DND-41 (cell line): ENCODE data around the gene ZDHHC20.

ENCODE experiments used
- ATAC-seq: fragments of 200-7000 bp; cut with Tn5 transposase; 3 replicates; pipeline ENCODE4 v1.9.1; 2021; ENCODE audit warnings: low read depth; ENCODE audit not compliant: insufficient read depth
- DNase-seq: peaks from one replicate; pipeline ENCODE4 v3.0.0-alpha.2; 2020
- H2AFZ ChIP-seq: 2 replicates; pipeline ENCODE4 v1.6.0; 2012; ENCODE audit warnings: low read depth, low read length
- H3K27ac ChIP-seq: 2 replicates; pipeline ENCODE4 v1.5.1; 2012; ENCODE audit warnings: low read length, inconsistent platforms
- H3K27me3 ChIP-seq: fragments of 200-600 bp; sonication (generic); 2 replicates; pipeline ENCODE4 v1.6.0; 2012; ENCODE audit warnings: low read length, mild to moderate bottlenecking, inconsistent platforms; ENCODE audit not compliant: insufficient read depth, poor library complexity
- H3K36me3 ChIP-seq: 2 replicates; pipeline ENCODE4 v1.5.1; 2012; ENCODE audit warnings: low read length, inconsistent platforms; ENCODE audit not compliant: insufficient read depth
- H3K4me1 ChIP-seq: 2 replicates; pipeline ENCODE4 v1.5.1; 2012; ENCODE audit warnings: mild to moderate bottlenecking, low read length; ENCODE audit not compliant: insufficient read depth
- H3K4me2 ChIP-seq: 2 replicates; pipeline ENCODE4 v1.6.0; 2012; ENCODE audit warnings: mild to moderate bottlenecking, moderate library complexity, low read length, inconsistent platforms; ENCODE audit not compliant: insufficient read depth
- H3K4me3 ChIP-seq, 2 experiments: fragments of 200-600 bp in 1 of 2; shearing (Covaris generic) in 1 of 2; 2 replicates each; pipeline ENCODE4 v1.5.1; 2012 to 2016; ENCODE audit warnings: inconsistent platforms in 2 of 2, low read length in 2 of 2, mild to moderate bottlenecking in 2 of 2, low read depth in 1 of 2, moderate library complexity in 1 of 2
- H3K79me2 ChIP-seq: 2 replicates; pipeline ENCODE4 v1.6.0; 2012; ENCODE audit warnings: low read length, inconsistent platforms; ENCODE audit not compliant: insufficient read depth
- H3K9ac ChIP-seq: 2 replicates; pipeline ENCODE4 v1.6.0; 2012; ENCODE audit warnings: low read depth, mild to moderate bottlenecking, inconsistent platforms, low read length, moderate library complexity
- H3K9me3 ChIP-seq: 2 replicates; pipeline ENCODE4 v1.5.1; 2012; ENCODE audit warnings: low read length, moderate library complexity, mild to moderate bottlenecking, inconsistent platforms; ENCODE audit not compliant: insufficient read depth, severe bottlenecking
- H4K20me1 ChIP-seq: 2 replicates; pipeline ENCODE4 v1.6.0; 2012; ENCODE audit warnings: low read length; ENCODE audit not compliant: insufficient read depth
- EZH2 ChIP-seq: IDR thresholded peaks from 3 replicates; pipeline ENCODE4 v1.6.1; 2012; ENCODE audit warnings: borderline replicate concordance, low read depth, mild to moderate bottlenecking, moderate library complexity, low read length, inconsistent platforms; ENCODE audit not compliant: severe bottlenecking
- TF ChIP-seq, protein P1 (sequence below): IDR thresholded peaks from 2 replicates; pipeline ENCODE4 v1.5.1; 2012; ENCODE audit warnings: borderline replicate concordance, low read length, moderate library complexity, mild to moderate bottlenecking; ENCODE audit not compliant: poor library complexity, severe bottlenecking; ENCODE audit errors: extremely low read depth

Gene ZDHHC20, protein sequence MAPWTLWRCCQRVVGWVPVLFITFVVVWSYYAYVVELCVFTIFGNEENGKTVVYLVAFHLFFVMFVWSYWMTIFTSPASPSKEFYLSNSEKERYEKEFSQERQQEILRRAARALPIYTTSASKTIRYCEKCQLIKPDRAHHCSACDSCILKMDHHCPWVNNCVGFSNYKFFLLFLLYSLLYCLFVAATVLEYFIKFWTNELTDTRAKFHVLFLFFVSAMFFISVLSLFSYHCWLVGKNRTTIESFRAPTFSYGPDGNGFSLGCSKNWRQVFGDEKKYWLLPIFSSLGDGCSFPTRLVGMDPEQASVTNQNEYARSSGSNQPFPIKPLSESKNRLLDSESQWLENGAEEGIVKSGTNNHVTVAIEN

DNA sequence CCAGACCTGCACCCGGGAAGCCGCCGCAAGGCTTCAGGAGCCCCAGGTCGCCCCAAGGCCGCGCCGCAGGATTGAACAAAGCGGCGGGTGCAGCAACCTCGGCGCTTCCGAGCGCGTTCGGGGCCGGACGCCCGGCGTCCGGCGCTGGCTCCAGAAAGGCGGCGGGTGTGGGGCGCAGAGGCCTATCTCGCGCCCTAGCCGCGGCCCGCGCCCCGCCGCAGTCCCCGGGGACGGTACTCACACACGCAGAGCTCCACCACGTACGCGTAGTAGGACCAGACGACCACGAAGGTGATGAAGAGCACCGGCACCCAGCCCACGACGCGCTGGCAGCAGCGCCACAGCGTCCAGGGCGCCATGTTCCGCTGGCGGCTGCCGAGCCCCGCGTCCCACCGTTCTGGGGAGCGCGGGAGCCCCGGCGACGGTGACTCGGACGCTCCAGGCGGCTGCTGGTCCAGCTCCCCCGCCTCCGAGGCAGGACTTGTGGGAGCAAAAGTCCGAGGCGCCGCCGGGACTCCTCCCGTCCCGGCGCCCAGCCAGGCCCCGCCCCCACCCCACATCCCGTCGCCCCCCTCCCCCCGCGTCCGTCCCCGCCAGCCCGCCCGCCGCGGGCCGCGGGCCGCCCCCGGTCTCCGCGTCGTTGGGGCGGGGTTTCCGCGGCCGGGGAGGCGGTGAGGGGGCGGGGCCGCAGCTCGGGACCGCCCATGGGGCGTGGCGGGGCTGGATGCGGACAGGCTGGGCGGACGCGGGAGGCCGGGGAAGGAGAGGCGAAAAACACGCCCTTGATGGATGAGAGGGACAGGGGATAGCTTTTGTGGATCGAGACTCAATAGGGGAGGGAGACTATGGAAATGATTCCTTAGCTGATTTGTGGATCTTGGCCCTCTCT is at the start of gene ZDHHC20:
Gene ZDHHC20 (minus strand): TSS at position 491 of the 889 bp plus-strand sequence. CDS start 132 bp downstream, at position 359.
- H3K9ac ChIP-seq, result peak within 1 kb of the TSS; percentile 99
- no peaks in the 10 kb centered on the region for H3K9me3 ChIP-seq
- peak within 1 kb of the TSS; percentile 85 for H3K4me2 ChIP-seq
- no peaks in the 10 kb centered on the region for H3K27me3 ChIP-seq
- ATAC-seq (peak; percentile 80), DNase-seq (peak; percentile 90)
- no peak for TF ChIP-seq EZH2
- TF ChIP-seq, protein P1, sequence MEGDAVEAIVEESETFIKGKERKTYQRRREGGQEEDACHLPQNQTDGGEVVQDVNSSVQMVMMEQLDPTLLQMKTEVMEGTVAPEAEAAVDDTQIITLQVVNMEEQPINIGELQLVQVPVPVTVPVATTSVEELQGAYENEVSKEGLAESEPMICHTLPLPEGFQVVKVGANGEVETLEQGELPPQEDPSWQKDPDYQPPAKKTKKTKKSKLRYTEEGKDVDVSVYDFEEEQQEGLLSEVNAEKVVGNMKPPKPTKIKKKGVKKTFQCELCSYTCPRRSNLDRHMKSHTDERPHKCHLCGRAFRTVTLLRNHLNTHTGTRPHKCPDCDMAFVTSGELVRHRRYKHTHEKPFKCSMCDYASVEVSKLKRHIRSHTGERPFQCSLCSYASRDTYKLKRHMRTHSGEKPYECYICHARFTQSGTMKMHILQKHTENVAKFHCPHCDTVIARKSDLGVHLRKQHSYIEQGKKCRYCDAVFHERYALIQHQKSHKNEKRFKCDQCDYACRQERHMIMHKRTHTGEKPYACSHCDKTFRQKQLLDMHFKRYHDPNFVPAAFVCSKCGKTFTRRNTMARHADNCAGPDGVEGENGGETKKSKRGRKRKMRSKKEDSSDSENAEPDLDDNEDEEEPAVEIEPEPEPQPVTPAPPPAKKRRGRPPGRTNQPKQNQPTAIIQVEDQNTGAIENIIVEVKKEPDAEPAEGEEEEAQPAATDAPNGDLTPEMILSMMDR, result no peak
- peak within 1 kb of the TSS; percentile 97 to 98 for H3K4me3 ChIP-seq
- peaks cover 13% of the 10 kb centered on the region; the same call in 1 of the 2 replicates for H4K20me1 ChIP-seq
- H3K79me2 ChIP-seq, result peaks cover 56% of the 10 kb centered on the region
- peaks cover 25% of the 10 kb centered on the region for H3K4me1 ChIP-seq
- H3K36me3 ChIP-seq, result peaks cover 17% of the 10 kb centered on the region; the same call in 1 of the 2 replicates
- H3K27ac ChIP-seq, result peak within 1 kb of the TSS; percentile 99
- peak within 1 kb of the TSS; percentile 94 for H2AFZ ChIP-seq

DNA sequence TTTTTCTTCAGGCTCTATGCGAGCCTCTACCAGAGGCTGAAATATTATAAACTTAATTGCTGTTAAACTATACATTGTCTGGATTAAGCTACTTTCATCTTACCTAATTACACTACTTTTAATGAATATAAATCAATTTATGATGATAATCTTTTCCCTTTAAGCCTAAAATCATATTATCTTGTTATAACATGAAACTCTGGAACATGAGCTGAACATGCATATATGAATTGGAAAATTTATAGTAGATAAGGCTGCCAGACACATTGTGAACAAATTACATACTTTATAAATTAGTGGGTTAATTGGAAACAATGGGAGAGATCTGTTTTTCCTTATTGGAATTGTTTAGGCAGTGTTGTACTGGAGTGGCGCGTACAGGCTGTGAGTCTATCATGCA is 45.3 kb upstream of the ZDHHC20 start:
- Histone ChIP-seq H3K79me2 (no peaks in the 10 kb centered on the region), H3K27ac (no peak overlapping the region), H3K4me3 (no peak overlapping the region), H3K27me3 (no peaks in the 10 kb centered on the region), H3K9me3 (no peaks in the 10 kb centered on the region), H3K9ac (no peak overlapping the region), H2AFZ (no peak overlapping the region), H4K20me1 (no peaks in the 10 kb centered on the region), H3K4me2 (no peak overlapping the region), H3K4me1 (no peaks in the 10 kb centered on the region), H3K36me3 (peaks cover 29% of the 10 kb centered on the region)
- no peak for DNase-seq
- TF ChIP-seq, protein P1, result no peak
- no peak for TF ChIP-seq EZH2
- no peak for ATAC-seq

DNA sequence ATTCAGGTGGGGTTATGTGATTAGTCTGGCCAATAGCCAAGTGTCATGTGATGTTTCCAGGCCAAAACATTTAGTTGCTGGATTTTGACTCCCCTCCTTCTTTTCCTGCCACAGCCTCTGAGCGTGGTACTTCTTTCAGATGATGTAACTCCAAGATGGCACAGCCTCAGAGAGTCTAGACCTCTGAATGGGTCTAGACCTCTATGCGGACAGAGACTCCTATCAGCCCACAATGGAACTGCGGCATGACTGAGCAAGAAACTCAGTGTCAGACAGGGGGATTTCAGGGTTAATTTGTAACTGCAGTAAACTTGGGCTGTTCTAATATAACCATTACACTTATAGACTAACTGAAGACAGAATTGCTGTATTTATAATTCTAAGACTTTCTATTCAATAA is 42.6 kb upstream of the ZDHHC20 start:
- H3K4me2 ChIP-seq, result no peak overlapping the region
- no peaks in the 10 kb centered on the region for H3K9me3 ChIP-seq
- H3K27me3 ChIP-seq, result no peaks in the 10 kb centered on the region
- DNase-seq (no peak), ATAC-seq (peak; percentile 55; the same call in 1 of the 3 replicates)
- H3K9ac ChIP-seq, result no peak overlapping the region
- peaks cover 18% of the 10 kb centered on the region; the same call in 1 of the 2 replicates for H3K36me3 ChIP-seq
- H3K79me2 ChIP-seq, result no peaks in the 10 kb centered on the region
- no peak overlapping the region for H3K27ac ChIP-seq
- H4K20me1 ChIP-seq, result no peaks in the 10 kb centered on the region
- TF ChIP-seq, protein P1, result peak; percentile 22
- no peak for TF ChIP-seq EZH2
- no peaks in the 10 kb centered on the region for H3K4me1 ChIP-seq
- no peak overlapping the region for H3K4me3 ChIP-seq
- H2AFZ ChIP-seq, result no peak overlapping the region
